ENCODE results near the gene HLA-C. TPM values are rescaled to one million over a fixed set of nuclear protein-coding genes. Genes with fewer than 3 reads are reported as not detected.
A peak's percentile ranks its signal among the peaks of the same experiment; 100 is the strongest.

The HLA-C gene
- total and polyA plus RNA-seq, 10 of the 15 experiments (the other 5 are each of a cell fraction or from before 2014, with no cell fraction given) = 121 to 1,092 (median 806) TPM

- ChIA-PET SMC1A (ENCODE audit: uncharacterized antibody, unreplicated experiment) (no interaction called here), CTCF (no interaction called here), RAD21 (ENCODE audit: unreplicated experiment) (interaction anchor here (0.6 kb wide), 1 partner anchor 382 kb away, joined by 3 read pairs; no protein-coding TSS in a partner anchor), POLR2A (no interaction called here)
- no peak overlapping the region for H3K27ac ChIP-seq (ENCODE audit: control insufficient read depth, insufficient read depth)
- no peak overlapping the region for H3K4me2 ChIP-seq (ENCODE audit: control insufficient read depth, insufficient read depth)
- H3K9me3 ChIP-seq (replicated peaks; ENCODE audit: control insufficient read depth, insufficient read depth, low read length) = no peaks in the 10 kb centered on the region; the same call in none of the 3 replicates
- BruUV-seq (replicated peaks) = no TSS peak
- ATAC-seq (no peak), DNase-seq (ENCODE audit: low read depth, low spot score) (no peak), FAIRE-seq (no peak)
- intact Hi-C loops (cut with micrococcal nuclease; ENCODE audit: unreplicated experiment) (no loop called here), in situ Hi-C loops (cut with MboI) (loop anchor here (5.0 kb wide), 2 partner anchors 71 to 84 kb away; no protein-coding TSS in a partner anchor)
- no peaks in the 10 kb centered on the region for H3K27me3 ChIP-seq (replicated peaks in 1 of 2; ENCODE audit: control insufficient read depth in 2 of 2, insufficient read depth in 2 of 2, low read length in 1 of 2)
- H3K36me3 ChIP-seq (ENCODE audit: control insufficient read depth in 2 of 2, insufficient read depth in 2 of 2, low read length in 1 of 2) = peaks cover 18 to 25% of the 10 kb centered on the region in 2 experiments; a peak in 3 of 4 replicates
- peaks cover 32% of the 10 kb centered on the region for H3K79me2 ChIP-seq (ENCODE audit: control insufficient read depth, insufficient read depth, low read length)
- WGBS (ENCODE audit: insufficient coverage, insufficient replicate concordance, low lambda C conversion rate, missing lambda C conversion rate) = 35% methylated on average over 7 of the region's 7 CpGs
- H3K4me3 ChIP-seq = no peak overlapping the region
- peaks cover 15% of the 10 kb centered on the region for H4K20me1 ChIP-seq (ENCODE audit: control insufficient read depth, insufficient read depth)
- H2AFZ ChIP-seq (ENCODE audit: control insufficient read depth, low read depth, low read length) = no peak overlapping the region
- peaks cover 13% of the 10 kb centered on the region for H3K4me1 ChIP-seq (ENCODE audit: control insufficient read depth, insufficient read depth, low read length)
- no peak overlapping the region for H3K9ac ChIP-seq (ENCODE audit: control insufficient read depth, insufficient read depth, low read length)
- TF ChIP-seq ZBTB11 (CRISPR knock-in tag; IDR thresholded peaks at IDR 0.05) (no peak), NKRF (conservative IDR thresholded peaks at IDR 0.05) (no peak), SMARCA5 (IDR thresholded peaks at IDR 0.05) (no peak), CHD4 (IDR thresholded peaks at IDR 0.05) (no peak), MTA3 (IDR thresholded peaks at IDR 0.05; ENCODE audit: borderline replicate concordance, low read length) (peak; percentile 69; the same call in 1 of the 2 replicates), ZBED1 (IDR thresholded peaks at IDR 0.05; ENCODE audit: borderline replicate concordance) (peak; percentile 36; the same call in 1 of the 2 replicates), POU2F2 (IDR thresholded peaks at IDR 0.05; ENCODE audit: borderline replicate concordance, low read depth, low read length) (0 out of 3 replicates have a peak, but pooled peaks have one; percentile 8), RCOR1 (conservative IDR thresholded peaks at IDR 0.05; ENCODE audit: low read depth, low read length) (no peak), BACH1 (IDR thresholded peaks at IDR 0.05; ENCODE audit: borderline replicate concordance) (peak; percentile 65), HDAC6 (IDR thresholded peaks at IDR 0.05; ENCODE audit: unreplicated experiment) (no peak), PAX5 (IDR thresholded peaks at IDR 0.05; ENCODE audit: borderline replicate concordance, low read depth, low read length) (no peak), STAT1 (conservative IDR thresholded peaks at IDR 0.05) (no peak), NBN (IDR thresholded peaks at IDR 0.05) (no peak), ZZZ3 (IDR thresholded peaks at IDR 0.05; ENCODE audit: control insufficient read depth, insufficient read length, low read depth) (no peak), MYC (IDR thresholded peaks at IDR 0.05; ENCODE audit: insufficient read depth, insufficient read length, insufficient replicate concordance, low read length, severe bottlenecking) (no peak), USF2 (IDR thresholded peaks at IDR 0.05; ENCODE audit: borderline replicate concordance, low read depth, low read length) (no peak), DPF2 (IDR thresholded peaks at IDR 0.05) (no peak), GABPA (IDR thresholded peaks at IDR 0.05; ENCODE audit: low read depth) (no peak), BCL11A (IDR thresholded peaks at IDR 0.05; ENCODE audit: low read depth, low read length) (no peak), POLR2AphosphoS5 (IDR thresholded peaks at IDR 0.05; ENCODE audit: low read length) (peak; percentile 72)
These were observed 4.1 kb downstream of the HLA-C start for GRCh38 chr6:31267651-31268368.

Measured in GM12878 (cell line).